Effector memory CD8-positive, alpha-beta T cell (primary cell): Measurements from ENCODE around the gene RABGAP1.
"Not testable (repeated sequence)": the region's sequence is repeated elsewhere in the genome, so short reads cannot be mapped to it uniquely, and the experiment has no call there.

Source experiments
- ATAC-seq: fragments of 150-1000 bp; cut with Tn5 transposase; replicated peaks from 2 replicates; pipeline ENCODE4 v1.10.0; 2021; ENCODE audit warnings: mild to moderate bottlenecking, moderate library complexity
- DNase-seq, 3 experiments: peaks; one replicate each; pipeline ENCODE4 v3.0.0; 2021
- H3K27ac Mint-ChIP-seq, 2 donors: one replicate each; pipeline ENCODE4 v1.8.0; 2022; ENCODE audit warnings: mild to moderate bottlenecking in 2 of 2, mixed read lengths in 2 of 2, moderate library complexity in 2 of 2
- H3K27me3 Mint-ChIP-seq, 2 donors: one replicate each; pipeline ENCODE4 v1.8.0; 2022; ENCODE audit warnings: mixed read lengths in 2 of 2
- H3K36me3 Mint-ChIP-seq: one replicate; pipeline ENCODE4 v1.8.0; 2022; ENCODE audit warnings: mild to moderate bottlenecking, moderate library complexity, mixed read lengths; ENCODE audit not compliant: insufficient read depth
- H3K4me1 Mint-ChIP-seq, 2 donors: one replicate each; pipeline ENCODE4 v1.8.0; 2022; ENCODE audit warnings: low read depth in 2 of 2, mixed read lengths in 2 of 2
- H3K4me3 Mint-ChIP-seq, 2 donors: one replicate each; pipeline ENCODE4 v1.8.0; 2022; ENCODE audit warnings: mild to moderate bottlenecking in 2 of 2, mixed read lengths in 2 of 2, moderate library complexity in 2 of 2
- H3K9me3 Mint-ChIP-seq, 2 donors: one replicate each; pipeline ENCODE4 v1.8.0; 2022; ENCODE audit warnings: mixed read lengths in 2 of 2
- total RNA-seq, 9 experiments: gene quantifications; one replicate each; lab custom pipeline; 2026; lab: John Stamatoyannopoulos, UW

Gene RABGAP1
- 37.5 to 85.6 (median 54.9) reads per million in 9 experiments for total RNA-seq

DNA sequence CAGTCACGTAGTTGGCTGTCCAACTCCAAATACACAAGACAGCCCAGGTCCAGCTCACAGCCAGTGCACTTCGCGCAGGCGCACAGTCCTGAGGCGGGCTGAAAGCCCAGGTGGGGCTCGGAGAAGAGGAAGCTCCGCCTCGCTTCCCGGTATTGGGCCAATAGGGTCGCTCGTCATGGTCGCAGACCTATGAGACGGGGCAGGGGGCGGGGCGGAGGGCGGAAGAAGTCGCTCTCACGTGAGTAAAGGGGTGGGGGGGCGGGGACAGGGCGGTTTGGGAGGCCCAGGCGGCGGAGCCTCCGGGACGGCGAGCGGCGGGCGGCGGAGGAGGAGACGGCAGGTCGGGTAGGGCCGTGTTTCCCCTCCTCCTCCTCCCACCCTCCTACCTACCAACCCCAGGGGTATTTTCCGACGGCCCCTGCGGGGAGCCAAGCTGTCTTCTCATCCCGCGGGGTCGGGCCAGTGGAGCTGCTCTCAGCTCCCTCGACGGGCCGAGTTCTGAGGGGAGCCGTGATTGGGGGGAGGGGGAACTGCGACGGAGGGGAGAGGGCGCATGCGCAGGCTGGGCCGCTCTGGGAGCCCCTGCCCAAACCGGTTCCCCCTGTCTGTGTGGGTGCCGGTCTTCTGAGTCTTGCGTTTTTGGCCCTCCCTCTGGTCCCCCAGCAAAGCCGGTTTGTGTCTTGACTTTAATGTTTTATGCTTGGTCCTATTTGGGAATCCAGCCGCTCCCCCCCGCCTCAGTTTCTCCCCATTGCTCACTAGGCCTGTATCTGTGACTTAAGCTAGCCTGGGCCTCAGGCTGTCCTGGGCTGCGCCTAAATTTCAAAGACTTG lies at the start of gene RABGAP1:
RABGAP1 (plus strand) TSS at position 272 of the 833 bp plus-strand sequence. CDS start 16,040 bp downstream, outside the sequence.
- peak within 1 kb of the TSS; percentile 92 to 93 for H3K4me3 Mint-ChIP-seq
- H3K27ac Mint-ChIP-seq: peak within 1 kb of the TSS; percentile 94 to 95
- peak; percentile 91 to 96 (median 95) for DNase-seq
- H3K36me3 Mint-ChIP-seq: peaks cover 12% of the 10 kb centered on the region
- H3K4me1 Mint-ChIP-seq: peaks cover 17 to 30% of the 10 kb centered on the region in 2 donors
- H3K9me3 Mint-ChIP-seq: no peaks in the 10 kb centered on the region
- H3K27me3 Mint-ChIP-seq: no peaks in the 10 kb centered on the region
- ATAC-seq: peak; percentile 96

DNA sequence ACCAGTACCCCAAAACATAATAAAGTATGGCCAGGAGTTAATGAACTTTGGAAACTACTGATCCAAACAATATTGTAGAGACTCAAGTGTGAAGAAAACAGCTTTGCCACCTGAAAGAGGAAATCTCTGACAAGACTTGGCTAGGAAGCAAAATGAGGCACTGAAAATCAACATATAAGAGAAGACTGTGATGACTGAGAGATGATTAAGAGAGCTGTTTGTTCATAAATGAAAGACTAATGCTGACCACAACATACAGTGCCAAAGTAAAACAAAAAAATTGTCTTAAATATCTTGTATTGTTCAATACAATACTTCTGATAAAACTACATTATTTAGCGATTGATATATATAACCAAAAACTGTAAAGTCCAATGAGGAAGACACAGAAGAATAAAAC lies 42.9 kb upstream of the RABGAP1 start:
- Mint-ChIP-seq H3K9me3 (no peaks in the 10 kb centered on the region), H3K27ac (peak overlapping the region in 1 of 2 donors; percentile 89), H3K4me3 (peak overlapping the region in 1 of 2 donors; percentile 65), H3K36me3 (peaks cover 50% of the 10 kb centered on the region), H3K4me1 (peaks cover 16 to 36% of the 10 kb centered on the region in 2 donors), H3K27me3 (no peaks in the 10 kb centered on the region)
- no peak for DNase-seq
- no peak for ATAC-seq

DNA sequence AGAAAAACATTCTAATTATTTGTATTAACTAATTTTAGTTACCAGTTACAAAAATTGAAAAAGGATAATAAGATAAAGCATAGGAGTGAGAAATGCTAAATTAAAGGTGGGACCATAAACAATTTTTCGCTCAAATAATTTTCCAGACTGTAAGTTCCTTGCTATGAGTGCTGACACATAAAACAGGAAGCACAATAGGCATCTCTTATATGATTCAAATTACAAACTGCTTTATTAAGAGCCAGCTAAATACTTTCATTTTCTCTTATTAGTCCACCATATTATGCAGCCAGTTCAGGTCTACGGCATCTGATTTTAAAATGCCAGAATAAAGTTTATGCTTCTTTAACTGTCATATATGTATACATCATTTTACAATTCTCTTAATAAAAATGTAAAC lies 40.0 kb upstream of the RABGAP1 start:
- H3K27ac Mint-ChIP-seq: peak overlapping the region; percentile 86 to 95
- H3K4me1 Mint-ChIP-seq: peaks cover 27 to 44% of the 10 kb centered on the region in 2 donors
- peaks cover 32% of the 10 kb centered on the region for H3K36me3 Mint-ChIP-seq
- no peaks in the 10 kb centered on the region for H3K9me3 Mint-ChIP-seq
- H3K27me3 Mint-ChIP-seq: no peaks in the 10 kb centered on the region
- no peak for DNase-seq
- ATAC-seq: no peak
- H3K4me3 Mint-ChIP-seq: peak overlapping the region; percentile 77 to 91

DNA sequence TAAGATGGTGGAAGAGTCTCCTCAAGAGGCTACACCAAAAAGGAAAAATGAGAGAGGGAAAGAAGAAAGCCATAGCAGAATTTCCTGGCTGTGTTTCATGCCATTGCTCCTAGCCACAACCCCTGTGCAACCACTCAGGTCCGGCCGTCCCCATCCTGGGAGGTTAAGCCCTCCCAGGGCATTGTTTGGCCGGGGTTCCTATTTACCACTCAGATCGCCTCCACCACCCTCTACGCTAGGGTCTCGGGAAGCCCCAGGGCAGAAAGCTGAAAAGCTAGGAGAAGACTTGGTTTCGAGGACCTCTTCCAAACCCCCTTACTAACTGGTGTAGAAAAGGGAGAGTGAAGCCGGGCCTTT lies 36.4 kb upstream of the RABGAP1 start:
- Mint-ChIP-seq H3K36me3 (peaks cover 31% of the 10 kb centered on the region), H3K4me3 (peak overlapping the region; percentile 91), H3K9me3 (no peaks in the 10 kb centered on the region), H3K27ac (peak overlapping the region; percentile 95 to 98), H3K27me3 (no peaks in the 10 kb centered on the region), H3K4me1 (peaks cover 16 to 32% of the 10 kb centered on the region in 2 donors)
- ATAC-seq (no peak), DNase-seq (no peak)

DNA sequence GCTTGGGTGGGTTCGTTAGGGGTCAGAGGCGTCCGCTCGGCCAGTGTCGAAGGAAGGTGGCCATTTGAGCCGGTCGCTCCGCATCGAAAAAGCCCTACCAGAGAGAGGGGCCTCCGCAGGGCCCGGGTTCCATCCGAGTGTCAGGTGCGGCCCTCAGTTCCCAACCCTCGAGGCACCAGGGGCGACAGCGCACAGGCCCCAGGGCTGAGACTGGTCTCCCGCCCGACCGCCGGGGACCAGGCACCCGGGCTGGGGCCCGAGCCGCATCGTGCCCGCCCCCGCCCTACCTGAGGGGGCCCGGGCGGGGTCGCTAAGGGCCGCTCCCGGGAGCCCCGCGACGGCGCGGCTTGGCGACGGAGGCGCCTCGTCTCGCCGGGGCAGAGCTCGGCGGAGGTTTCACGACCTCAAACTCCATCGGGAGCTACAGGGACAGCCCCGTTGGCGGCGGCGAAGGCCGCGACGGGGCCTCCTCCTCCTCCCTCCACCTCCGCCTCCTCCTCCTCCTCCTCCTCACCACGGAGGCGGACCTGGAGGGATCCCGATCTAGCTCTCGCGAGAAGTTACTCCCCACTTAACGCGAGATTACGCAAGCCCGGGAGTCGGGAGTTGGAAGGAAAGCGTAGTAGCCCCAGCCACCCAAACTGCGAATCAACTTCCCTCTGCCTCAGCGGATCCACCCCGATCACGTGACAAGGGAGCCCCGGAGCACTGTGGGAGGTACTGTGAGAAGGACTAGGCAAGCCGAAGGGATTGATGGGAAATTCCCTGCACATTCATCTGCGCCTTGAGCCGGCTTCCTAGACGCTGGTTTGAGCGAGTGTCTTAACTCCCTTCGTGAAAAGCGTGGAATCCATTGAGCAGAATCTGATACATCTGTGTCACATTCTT lies 35.8 kb upstream of the RABGAP1 start, which contains the start of gene RC3H2:
RC3H2 (minus strand) TSS at position 537 of the 888 bp plus-strand sequence. CDS start 7,850 bp downstream, outside the sequence.
- Mint-ChIP-seq H3K9me3 (no peaks in the 10 kb centered on the region), H3K27me3 (no peaks in the 10 kb centered on the region), H3K4me1 (peaks cover 15 to 31% of the 10 kb centered on the region in 2 donors)

DNA sequence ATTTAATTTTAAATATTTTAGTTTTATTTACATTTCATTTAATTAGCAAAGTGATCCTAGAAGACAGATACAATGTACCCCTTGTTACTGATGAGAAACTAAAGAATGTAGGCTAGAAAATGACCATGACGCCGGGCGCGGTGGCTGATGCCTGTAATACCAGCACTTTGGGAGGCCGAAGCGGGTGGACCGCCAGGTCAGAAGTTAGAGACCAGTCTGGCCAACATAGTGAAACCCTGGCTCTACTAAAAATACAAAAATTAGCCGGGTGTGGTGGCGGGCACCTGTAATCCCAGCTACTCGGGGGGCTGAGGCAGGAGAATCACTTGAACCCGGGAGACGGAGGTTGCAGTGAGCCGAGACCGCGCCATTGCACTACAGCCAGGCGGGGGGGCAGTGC lies 34.7 kb upstream of the RABGAP1 start:
- Mint-ChIP-seq H3K4me1 (peaks cover 15 to 31% of the 10 kb centered on the region in 2 donors), H3K36me3 (peaks cover 46% of the 10 kb centered on the region)
- DNase-seq, H3K27me3 Mint-ChIP-seq, H3K4me3 Mint-ChIP-seq, H3K27ac Mint-ChIP-seq, ATAC-seq, H3K9me3 Mint-ChIP-seq: not testable (repeated sequence)

More for the DNA sequence above, 35.8 kb upstream of the RABGAP1 start, which contains the start of gene RC3H2:
- ATAC-seq: peak; percentile 87
- peak; percentile 96 to 97 (median 96) for DNase-seq
- peak within 1 kb of the TSS; percentile 91 for H3K4me3 Mint-ChIP-seq
- H3K36me3 Mint-ChIP-seq: peaks cover 37% of the 10 kb centered on the region
- peak within 1 kb of the TSS; percentile 95 to 98 for H3K27ac Mint-ChIP-seq

DNA sequence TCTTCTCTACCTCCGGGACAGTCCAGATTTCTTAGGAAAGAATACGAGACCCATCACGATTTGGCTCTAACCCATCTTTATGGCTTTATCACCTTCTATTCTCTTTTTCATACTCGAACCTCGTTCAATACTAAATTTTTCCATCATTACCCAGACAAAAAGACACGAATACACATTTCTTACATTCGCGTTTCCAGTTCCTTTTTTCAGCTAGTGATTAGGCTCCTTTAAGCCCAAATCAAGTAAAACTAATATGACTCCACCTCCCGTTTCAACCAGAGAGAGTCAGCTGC lies 28.2 kb upstream of the RABGAP1 start:
- no peak for DNase-seq
- no peaks in the 10 kb centered on the region for H3K27me3 Mint-ChIP-seq
- H3K4me3 Mint-ChIP-seq: peak overlapping the region; percentile 90 to 96
- H3K36me3 Mint-ChIP-seq: peaks cover 55% of the 10 kb centered on the region
- peaks cover 19 to 30% of the 10 kb centered on the region in 2 donors for H3K4me1 Mint-ChIP-seq
- H3K27ac Mint-ChIP-seq: peak overlapping the region; percentile 96 to 98
- no peak for ATAC-seq
- H3K9me3 Mint-ChIP-seq: no peaks in the 10 kb centered on the region

DNA sequence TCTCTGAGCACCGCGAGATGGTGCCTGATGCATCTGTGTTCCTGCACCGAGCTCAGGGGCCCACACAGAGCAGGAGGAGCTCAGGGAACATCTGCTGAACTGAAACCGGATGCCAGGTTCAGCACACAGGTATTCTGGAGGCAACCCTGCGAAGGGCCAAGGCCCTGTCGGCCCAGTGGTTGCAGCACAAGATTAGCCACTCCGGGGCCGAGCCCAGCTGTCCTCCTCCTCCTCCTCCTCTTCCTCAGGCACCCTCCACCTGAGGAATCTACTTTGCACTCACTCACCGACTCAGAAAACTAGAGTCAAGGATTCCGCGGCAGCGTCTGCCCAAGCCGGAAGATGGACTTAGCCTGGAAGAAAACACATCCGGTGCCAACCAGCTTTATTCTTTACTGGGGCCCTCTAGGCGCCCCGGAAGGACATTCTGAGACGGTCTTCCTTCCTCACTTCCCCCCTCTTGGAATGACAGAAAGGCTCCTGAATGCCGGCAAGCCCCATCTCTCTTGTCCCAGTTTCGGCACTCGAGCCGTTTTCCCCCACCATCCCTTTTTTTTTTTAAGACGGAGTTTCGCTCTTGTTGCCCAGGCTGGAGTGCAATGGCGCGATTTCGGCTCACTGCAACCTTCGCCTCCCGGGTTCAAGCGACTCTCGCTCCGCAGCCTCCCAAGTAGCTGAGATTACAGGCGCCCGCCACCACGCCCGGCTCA lies 27.7 kb upstream of the RABGAP1 start, which contains the start of gene ZBTB6:
ZBTB6 (minus strand) TSS at position 360 of the 710 bp plus-strand sequence. CDS start 1,251 bp downstream, outside the sequence.
- peak within 1 kb of the TSS; percentile 90 to 96 for H3K4me3 Mint-ChIP-seq
- DNase-seq (peak; percentile 59 to 65 (median 63)), ATAC-seq (peak; percentile 96)
- no peaks in the 10 kb centered on the region for H3K9me3 Mint-ChIP-seq
- H3K4me1 Mint-ChIP-seq: peaks cover 19 to 25% of the 10 kb centered on the region in 2 donors
- H3K27me3 Mint-ChIP-seq: no peaks in the 10 kb centered on the region
- H3K36me3 Mint-ChIP-seq: peaks cover 50% of the 10 kb centered on the region
- peak within 1 kb of the TSS; percentile 96 to 98 for H3K27ac Mint-ChIP-seq

DNA sequence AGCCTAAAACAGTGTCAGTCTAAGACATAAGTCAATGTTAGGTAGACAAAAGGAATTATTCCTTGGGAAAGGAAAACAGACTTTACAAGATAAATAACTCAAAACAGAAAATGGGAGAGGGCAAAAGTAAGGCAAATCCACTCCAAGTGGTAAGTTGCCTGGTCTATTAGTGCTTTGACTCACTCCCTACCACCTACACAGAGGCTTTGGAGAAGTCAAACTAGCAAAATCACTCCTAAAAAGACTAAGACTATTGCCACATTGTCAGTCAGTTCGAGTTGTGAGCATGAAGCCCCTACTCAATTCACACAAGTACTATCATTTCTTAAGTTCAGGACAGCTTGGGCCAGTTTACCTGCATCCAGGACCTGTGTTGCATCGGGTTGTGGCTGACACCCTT lies 22.5 kb upstream of the RABGAP1 start:
- no peak for DNase-seq
- Mint-ChIP-seq H3K36me3 (peaks cover 19% of the 10 kb centered on the region), H3K27ac (no peak overlapping the region), H3K4me1 (peaks cover 1 to 7% of the 10 kb centered on the region in 2 donors), H3K4me3 (no peak overlapping the region), H3K27me3 (no peaks in the 10 kb centered on the region), H3K9me3 (no peaks in the 10 kb centered on the region)
- no peak for ATAC-seq

DNA sequence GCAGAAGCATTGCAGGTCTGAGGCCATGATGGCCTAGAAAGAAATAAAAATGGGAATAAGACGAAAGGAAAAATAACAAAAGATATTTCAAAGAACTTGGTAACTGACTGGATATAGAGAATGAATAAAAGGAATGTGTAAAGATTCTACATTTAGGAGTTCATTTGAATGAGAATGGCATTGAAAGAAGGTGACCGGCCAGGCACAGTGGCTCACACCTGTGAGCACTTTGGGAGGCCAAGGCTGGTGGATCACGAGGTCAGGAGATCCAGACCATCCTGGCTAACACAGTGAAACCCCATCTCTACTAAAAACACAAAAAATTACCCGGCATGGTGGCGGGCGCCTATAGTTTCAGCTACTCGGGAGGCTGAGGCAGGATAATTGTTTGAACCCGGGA lies 18.1 kb upstream of the RABGAP1 start:
- Mint-ChIP-seq H3K9me3 (no peaks in the 10 kb centered on the region), H3K27ac (no peak overlapping the region), H3K36me3 (peaks cover 10% of the 10 kb centered on the region), H3K4me3 (no peak overlapping the region), H3K4me1 (peaks cover 0 to 12% of the 10 kb centered on the region in 2 donors), H3K27me3 (no peaks in the 10 kb centered on the region)
- ATAC-seq (no peak), DNase-seq (no peak)

DNA sequence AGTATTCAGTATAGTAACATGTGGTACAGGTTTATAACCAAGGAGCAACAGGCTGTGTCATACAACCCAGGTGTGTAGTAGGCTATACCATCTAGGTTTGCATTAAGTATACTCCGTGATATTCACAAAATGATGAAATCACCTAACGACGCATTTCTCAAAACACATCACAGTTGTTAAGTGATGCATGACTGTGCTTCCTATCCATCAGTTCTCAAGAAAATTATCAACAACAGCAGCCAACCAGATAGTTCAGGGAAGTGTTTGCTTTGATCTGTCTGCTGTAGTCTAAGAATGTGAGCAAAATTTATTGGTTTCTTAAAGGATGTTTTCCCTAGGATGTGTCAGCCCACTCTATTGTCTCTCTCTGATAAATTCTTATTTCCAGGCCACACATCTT lies 16.9 kb upstream of the RABGAP1 start:
- Mint-ChIP-seq H3K9me3 (no peaks in the 10 kb centered on the region), H3K36me3 (peaks cover 10% of the 10 kb centered on the region), H3K27me3 (no peaks in the 10 kb centered on the region), H3K27ac (no peak overlapping the region), H3K4me3 (no peak overlapping the region), H3K4me1 (peaks cover 0 to 12% of the 10 kb centered on the region in 2 donors)
- DNase-seq (no peak), ATAC-seq (no peak)

DNA sequence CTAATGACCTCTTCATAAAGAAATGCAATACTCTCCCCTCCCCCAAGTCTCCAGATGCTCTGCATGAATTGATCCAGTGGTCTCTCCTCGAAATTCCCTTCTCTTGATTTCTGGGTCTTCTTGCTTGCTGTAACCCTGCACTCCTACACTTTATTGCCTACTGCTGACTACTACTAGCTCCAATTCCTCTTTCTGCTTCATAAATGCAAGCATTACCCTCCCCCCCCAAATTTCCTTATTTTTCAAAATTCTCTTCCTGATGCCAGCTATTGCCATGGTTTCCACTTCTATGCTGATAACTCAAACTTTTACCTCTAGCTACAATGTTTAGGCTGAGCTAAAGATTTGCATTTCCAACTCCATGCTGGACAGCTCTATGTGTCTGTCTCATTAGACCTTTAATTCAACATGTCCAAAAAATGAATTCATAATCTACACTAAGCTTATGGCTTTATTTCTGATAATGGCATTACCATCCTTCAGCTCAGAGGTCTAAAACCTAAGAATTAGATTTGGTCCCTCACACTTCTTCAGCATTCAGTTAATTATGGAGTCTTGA lies 10.9 kb upstream of the RABGAP1 start:
- Mint-ChIP-seq H3K4me3 (no peak overlapping the region), H3K9me3 (no peaks in the 10 kb centered on the region), H3K4me1 (peaks cover 9 to 14% of the 10 kb centered on the region in 2 donors), H3K27me3 (no peaks in the 10 kb centered on the region), H3K27ac (no peak overlapping the region), H3K36me3 (peaks cover 6% of the 10 kb centered on the region)
- DNase-seq (no peak), ATAC-seq (no peak)
